GM18867 (cell line): ENCODE measurements around the gene SCAF11.

Source experiments
- ATAC-seq: cut with Tn5 transposase; IDR thresholded peaks from one replicate; pipeline ENCODE4 v1.9.1; 2021; ENCODE audit warnings: mild to moderate bottlenecking, moderate library complexity; ENCODE audit not compliant: unreplicated experiment

The SCAF11 gene

DNA sequence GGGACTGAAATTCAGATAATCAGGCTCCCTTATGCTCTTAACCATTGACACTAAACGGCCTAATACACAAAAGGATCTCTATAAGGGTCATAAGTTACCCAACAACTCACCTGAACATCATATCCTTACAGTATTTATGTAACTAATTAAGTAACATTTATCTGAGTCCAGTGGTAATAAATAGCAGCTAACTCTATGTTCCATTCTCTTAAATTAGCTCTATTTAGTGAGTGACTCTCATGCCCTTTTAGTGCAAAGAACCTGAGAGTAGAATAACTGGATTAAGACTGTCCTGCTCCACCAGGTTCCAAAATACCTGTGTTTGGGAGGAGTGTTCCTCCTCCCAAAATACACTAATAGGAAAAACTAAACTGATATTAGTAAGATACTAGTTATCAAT, 9.8 kb downstream of the SCAF11 start:
- no peak for ATAC-seq

DNA sequence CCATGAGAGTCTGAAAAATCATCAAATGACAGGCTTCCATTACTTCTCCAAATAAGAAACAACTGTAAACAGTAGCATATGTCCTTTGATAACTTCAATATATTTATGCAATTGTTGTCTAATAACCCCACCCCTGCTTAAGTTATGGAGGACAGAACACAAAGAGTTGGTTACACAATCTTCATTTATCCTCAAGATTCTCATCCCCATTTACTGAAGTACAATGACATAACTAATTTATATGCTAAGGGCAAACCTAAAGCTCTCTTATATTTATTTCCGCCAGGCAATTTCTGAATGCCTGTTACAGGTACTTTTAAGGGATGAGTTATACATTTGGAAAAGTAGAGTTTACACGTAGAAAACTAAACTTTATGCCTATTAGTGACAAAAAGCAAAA, 12.3 kb downstream of the SCAF11 start:
- ATAC-seq = no peak

DNA sequence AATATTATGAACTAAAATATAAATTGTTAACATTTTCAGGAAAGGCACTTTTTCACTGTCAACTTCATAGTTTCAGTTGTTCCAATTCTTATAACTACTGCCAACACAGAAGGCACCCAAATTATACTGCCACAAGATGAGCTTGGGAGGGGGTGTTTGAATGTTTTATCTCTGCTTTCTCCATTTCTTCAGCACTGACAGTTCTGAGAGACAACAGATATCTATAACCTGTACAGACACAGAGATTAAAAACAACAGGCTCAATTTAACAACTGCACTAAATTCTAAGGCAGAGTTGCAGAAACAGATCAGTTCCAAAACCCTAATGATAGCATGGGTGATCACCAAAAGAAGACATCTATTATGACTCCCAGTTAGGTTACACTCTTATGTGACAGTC, 12.8 kb downstream of the SCAF11 start:
- ATAC-seq = no peak

DNA sequence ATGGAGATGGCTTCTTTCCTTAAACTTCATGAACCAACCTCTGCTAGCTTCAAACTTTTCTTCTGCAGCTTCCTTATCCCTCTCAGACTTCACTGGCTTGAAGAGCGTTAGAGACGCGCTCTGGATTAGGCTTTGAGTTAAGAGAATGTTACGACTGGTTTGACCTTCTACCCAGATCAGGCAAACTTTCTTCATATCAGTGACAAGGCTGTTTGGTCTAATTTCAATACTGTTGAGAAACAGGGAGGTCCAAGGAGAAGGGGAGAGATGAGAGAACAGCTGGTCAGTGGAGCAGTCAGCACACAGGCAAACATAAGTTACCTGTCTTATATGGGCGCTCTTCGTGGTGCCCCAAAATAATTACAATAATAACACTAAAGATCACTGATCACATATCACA, 14.9 kb downstream of the SCAF11 start:
- ATAC-seq = no peak

DNA sequence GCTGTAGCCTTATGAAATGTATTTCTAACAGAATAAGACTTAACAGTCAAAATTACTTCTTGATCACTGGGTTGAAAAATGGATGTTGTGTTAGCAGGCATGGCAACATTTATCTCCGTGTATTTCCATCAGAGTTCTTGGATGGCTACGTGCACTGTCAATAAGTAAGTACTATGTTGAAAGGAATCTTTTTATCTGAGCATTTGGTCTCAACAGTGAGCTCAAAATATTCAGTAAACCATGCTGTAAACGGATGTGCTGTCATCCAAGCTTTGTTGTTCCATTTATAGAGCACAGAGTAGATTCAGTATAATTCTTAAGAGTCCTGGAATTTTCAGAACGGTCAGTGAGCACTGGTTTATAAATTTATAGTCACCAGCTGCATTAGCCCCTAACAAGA, 15.5 kb downstream of the SCAF11 start:
- ATAC-seq = no peak

DNA sequence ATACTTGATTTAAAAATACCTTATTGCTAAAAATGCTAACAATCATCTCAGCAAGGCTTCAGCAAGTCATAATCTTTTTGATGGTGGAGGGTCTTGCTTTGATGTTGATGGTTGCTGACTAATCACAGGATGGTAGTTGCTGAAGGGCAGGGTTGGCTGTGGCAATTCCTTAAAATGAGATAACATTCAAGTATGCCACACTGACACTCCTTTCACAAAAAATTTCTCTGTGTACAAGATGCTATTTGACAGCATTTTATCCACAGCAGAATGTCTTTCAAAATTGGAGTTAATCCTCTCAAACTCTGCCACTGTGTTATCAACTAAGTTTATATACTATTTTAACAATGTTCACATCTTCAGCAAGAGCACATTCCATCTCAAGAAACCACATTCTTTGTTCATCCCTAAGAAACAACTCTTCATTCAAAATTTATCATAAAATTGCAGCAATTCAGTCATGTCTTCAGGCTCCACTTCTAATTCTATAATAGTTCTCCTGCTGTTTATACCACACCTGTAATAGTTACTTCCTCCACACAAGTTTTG, 16.1 kb downstream of the SCAF11 start:
- ATAC-seq = no peak

DNA sequence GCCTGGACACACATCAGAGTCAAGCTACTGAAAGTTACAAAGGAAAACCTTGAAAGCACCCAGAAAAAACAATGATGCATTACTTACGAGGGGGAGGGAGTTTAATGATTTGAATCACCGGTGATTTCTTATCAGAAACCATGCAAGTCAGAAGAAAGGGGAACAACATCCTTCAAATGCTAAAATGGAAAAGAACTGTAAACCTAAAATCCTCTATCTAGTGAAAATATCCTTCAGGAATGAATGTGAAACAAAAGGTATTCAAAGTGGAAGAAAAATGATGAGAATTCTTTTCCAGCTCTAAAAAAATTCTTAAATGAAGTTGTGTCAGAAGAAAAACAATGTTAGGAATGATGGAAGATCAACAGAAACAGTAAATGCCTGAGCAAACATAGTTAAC, 16.8 kb downstream of the SCAF11 start:
- no peak for ATAC-seq

DNA sequence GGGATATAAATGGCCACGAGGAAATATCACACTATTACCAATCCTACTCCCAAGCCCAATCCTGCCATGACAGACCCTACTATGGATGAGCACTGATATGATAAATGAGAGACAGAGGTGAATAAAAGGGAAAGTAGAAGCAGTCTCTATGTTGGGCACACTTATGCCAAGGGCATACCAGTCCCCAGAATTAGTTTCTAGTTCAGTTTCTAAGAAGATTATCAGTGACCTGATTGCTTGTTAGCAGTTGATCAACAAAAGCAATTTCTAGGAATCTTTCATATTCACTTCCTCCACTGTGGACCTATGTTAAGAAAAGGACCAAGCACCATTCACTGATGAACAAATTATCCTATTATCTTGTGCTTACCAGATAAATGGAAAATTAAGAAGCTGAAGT, 20.0 kb downstream of the SCAF11 start:
- no peak for ATAC-seq

DNA sequence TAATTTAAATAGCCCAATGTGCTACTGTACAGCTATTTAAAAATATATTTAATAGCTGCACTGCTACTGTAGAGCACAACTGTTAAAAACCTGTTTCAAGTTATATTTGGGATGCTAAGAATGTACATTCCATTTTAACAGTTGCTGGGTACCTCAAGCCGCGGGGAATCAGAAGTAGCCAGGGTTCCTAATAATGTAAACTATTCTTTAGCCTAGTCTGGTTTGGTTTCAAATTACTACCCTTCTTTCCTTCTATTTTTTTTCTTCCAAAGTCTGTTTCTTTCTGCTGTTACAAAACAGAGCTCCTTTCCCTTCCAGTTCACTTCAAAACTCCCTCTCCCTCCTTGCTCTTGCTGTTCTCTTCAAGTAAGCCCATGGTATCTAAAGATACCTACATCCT, 21.3 kb downstream of the SCAF11 start:
- no peak for ATAC-seq

DNA sequence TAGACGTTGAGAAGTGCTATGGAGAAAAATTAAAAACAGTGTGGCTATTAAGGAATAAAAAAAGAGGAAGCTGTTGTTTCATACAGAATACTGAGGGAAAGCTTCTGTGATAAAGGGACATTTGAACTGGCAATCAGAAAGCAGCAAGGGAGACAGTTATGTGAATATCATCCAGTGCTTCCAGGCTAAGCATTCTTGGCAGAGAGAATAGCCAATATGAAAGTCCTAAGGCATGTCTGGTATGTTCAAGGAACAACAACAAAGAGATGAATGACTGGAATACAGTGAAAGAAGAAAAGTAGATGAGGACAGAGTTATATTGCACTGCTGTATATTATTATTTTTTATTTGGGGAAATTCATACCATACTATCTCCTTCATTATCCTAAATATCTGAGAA, 23.9 kb downstream of the SCAF11 start:
- no peak for ATAC-seq

DNA sequence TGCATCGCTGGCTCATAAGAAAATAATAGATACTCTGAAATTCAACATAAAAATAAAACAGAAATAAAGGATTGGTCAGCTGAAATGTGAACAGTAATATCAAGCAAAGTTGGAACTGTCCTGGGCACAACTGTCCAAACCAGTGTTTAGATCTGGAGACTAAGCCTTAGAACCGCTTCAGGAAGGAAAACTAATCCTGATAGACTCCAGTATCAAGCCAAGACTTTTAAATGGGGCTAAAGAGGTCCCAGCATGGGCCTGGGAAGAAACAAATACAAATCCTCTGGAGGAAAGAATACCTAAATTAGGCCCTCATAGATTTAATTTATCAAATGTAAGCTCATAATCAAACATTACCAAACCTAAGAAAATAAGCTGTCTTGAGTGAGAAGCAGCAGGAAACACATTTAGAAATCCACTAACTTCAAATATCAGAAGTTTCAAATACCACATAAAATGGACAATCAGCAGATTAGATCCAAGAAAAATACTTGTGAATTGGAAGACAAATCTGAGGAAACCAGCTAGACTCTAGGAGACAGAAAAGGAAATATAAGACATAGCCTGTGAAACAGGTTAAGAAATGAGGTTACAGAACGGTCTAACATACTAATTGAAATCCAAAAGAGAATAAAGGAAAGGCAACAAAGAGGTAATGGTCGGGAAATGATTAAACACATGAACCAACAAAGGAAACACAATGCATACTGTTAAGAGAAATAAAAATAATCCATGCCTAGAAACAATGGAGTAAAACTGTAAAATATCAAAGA, 27.6 kb downstream of the SCAF11 start:
- ATAC-seq = no peak

DNA sequence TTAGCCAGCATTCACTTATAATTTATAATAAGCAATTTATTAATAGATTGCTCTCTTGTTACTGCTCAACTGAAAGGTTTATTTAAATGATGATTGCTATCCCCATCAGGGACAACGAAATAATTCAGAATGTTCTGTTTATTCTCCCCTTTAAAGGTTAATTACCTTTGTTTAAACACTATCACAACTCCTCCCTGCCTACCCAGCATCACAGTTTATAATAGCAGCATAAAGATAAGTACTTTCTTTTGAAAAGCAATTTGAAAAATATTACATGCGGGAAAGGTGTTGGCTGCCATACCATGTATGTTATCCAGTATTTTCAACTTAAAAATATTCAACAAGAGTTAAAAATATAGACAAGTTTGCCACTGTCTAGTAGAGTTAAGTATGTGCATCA, 30.6 kb downstream of the SCAF11 start:
- ATAC-seq = no peak

DNA sequence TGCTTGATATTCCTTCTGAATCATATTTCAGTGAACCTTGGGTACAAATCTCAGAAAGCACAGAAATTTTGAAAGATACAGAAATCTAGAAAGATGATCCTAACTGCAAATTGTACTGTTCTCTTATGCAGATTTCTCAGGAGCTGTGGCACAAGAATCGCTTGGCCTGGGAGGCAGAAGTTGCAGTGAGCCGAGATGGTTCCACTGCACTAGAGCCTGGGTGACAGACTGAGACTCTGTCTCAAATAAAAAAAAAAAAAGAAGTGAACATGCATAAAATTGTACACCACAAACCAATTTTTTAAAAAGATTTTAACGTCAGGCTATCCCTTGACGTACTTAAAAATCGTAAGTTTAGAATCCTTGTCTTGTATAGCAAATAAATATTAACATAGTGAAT, 31.3 kb downstream of the SCAF11 start:
- no peak for ATAC-seq

DNA sequence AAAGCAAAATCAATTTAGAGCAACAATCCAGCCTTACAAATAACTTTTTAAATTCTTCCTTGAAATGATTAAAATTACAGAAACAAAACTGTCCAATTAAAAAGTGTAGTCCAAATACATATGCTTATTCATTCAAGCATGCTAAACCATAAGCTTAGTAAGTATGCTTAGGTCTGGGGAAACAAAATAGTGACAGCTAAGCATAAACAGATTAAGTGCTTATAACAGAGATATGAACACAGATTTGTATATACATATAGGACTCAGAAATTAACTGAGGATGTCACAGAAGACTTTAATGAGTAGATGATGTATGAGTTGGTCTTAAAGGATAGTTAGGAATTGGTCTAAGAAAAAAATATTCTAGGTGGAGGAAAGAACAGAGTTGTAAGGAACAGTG, 41.8 kb downstream of the SCAF11 start:
- ATAC-seq = no peak

DNA sequence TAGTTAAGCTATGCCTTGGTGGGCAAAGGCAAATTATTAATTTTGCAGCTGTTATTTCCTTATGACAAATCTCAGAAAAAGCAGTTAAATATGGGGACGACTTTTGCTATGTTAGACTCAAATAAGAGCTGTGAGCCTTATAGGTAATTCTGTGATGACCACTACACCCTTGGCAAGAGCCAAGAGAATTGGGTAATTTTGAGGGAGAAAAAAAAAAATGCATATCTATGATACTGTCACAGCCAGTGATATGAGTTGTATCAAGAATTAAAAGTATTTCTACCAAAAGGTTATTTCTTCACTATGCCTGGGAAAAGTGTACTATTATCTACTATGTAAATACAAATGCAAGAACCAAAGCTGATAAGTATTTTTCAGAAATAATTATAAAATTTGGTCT, 43.9 kb downstream of the SCAF11 start:
- no peak for ATAC-seq

DNA sequence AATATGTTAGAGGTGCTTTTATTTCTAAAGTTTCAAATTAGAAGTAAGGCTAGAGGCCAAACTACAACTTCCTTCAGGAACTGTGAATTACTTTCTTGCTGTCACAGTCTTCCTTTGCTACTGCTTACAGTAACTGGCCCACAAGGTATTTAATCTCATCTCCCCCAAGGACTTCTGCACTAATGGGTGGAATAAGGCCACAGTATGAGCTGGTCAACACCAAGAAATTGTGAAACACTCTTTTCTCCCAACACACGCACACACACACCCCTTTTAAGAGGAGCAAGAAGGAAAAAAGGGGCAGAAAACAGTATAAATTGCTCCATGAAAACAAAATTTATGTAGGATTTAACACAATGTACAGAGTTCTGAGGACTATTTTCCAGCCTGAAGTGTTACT, 45.6 kb downstream of the SCAF11 start:
- ATAC-seq = no peak

DNA sequence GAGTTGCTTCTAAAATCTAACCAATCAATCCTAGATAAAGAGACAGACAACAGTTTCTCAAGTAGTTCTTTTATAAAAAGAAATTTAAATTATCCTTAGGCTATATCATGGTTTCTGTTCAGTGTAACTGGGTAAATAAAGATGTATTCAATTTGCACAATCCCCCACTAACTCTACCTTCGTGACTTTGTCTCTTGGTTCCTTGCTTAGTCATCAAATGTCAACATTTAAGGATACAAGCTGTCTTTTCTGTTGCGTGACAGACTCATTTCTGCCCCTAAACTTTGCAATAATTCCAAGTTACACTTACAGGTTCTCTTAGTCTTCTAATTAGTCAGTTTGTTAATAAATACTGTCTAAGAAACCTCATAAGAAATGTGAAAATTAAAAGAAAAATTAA, 50.6 kb downstream of the SCAF11 start:
- ATAC-seq = no peak

DNA sequence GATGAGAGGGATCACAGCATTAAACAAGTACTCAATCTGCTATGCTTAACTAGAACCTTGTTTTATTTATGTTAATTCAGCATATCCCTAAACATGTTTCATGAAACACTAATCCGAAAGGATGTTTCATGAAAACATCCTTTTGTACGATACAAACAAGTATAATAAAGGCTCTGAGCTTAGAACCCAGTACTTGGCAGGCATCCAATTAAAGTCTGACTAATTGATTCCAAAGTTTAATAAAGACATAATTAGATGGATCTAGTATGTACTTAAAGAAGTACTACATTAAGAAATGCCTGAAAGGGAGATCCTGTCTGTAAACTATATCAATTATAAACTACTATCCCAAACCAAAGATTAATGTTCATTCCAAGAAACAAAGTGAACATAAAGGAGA, 51.8 kb downstream of the SCAF11 start:
- no peak for ATAC-seq

DNA sequence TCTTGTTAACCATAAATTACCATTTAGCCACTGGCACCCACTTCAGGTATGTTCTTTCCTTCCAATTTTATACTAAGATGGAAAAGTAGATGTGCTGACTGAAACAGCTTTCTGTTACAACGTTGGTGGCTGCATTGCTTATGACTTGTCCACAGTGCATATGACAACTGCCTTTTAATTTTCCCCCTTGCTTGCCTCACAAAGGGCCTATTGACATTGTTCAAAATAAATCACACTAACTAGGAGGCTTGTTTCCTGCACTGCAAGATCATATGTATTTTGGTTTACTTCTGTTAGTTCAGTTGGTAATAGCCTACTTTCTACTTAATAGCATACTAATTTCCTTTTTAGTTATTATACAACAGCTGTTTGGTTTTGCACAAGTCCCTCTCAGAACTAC, 55.4 kb downstream of the SCAF11 start:
- ATAC-seq = no peak

DNA sequence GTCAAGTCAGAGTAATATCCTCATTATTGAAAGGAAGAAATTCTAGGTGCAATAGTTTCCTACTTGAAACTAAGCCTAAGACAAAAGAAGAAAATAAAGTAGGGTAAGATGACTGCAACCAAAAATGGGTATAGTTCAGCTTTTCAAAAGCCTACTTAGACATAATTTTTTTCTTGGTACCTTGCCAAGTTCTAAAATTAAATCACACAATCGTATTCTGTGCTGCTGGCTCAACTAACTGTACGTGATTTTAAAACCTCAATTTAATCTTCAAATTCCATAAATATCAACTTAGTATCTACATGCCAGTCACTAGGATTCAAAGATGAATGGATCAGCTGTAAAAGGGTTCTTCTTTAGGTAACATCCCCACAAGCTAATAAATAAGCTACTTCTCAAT, 56.9 kb downstream of the SCAF11 start:
- ATAC-seq = no peak

DNA sequence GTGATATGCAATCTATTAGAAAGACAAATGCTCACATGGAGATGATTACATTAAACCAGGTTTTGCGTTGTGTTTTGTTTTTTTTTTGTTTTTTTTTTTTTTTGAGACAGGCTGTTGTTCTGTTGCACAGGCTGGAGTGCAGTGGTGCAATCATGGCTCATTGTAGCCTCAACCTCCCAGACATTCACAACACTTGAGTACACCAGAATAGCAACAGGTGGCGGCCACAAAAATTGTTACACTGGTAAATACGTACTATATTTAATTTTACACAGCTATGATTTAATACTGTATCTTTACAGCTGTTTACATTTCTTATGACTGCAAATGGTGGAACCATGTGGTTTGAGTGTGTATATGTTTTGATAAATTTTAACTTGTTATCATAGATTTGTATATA, 60.0 kb downstream of the SCAF11 start:
- ATAC-seq = no peak

DNA sequence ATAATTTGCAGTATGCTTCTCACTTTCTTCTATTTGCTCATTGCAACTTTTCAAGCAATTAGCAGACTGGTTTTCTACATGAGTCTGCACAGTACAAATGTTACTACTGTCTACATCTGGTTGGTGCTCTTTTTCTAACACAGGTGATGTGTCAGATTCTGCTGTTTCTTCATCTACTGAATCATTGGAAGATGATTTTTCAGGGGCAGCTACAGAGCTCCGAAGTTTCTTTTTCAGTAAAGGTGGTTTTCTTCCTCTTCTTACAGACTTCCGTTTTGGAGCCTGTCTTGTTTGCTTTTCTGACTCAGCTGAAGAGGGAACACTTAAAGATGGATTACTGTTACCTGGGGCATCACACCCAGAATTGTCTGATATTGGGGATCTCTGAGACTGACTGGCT, 62.1 kb downstream of the SCAF11 start:
- no peak for ATAC-seq

DNA sequence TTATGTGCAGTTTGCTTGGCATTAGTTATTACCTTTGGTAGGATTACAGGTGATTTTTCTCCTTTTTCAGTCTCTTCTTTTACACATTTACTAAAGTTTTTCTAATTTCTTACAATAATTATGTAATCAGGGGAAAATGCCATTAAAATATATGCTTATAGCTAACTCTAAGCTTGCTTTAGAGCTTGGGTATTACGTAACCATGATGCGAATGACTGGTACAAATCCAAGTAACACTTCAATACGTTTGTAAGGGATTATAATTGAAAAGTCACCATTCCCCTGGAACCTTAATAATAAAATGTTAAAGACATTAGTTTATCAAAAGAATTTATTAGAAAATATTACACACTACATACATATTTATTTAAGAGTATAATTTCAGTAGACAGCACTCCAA, 71.6 kb downstream of the SCAF11 start:
- ATAC-seq = no peak
